ENCODE results near the gene SGPL1. TPM values are rescaled to one million over a fixed set of nuclear protein-coding genes. Genes with fewer than 3 reads are reported as not detected.

Gene SGPL1
- polyA plus RNA-seq, 1 donor (not counting 4 experiments of a cell fraction or from before 2014, with no cell fraction given) = 31.4 TPM

GRCh38 chr10:70778267-70778924 is 37.4 kb upstream of the SGPL1 start:
- no peaks in the 10 kb centered on the region for H4K20me1 ChIP-seq (ENCODE audit: control insufficient read depth, extremely low read depth, insufficient read depth, low read length)
- no peak overlapping the region for H3K27ac ChIP-seq (ENCODE audit: control insufficient read depth, insufficient read depth, low read length)
- H3K4me3 ChIP-seq (ENCODE audit: control insufficient read depth in 2 of 3, extremely low read depth in 1 of 3, insufficient read depth in 2 of 3, low read depth in 1 of 3, low read length in 3 of 3) = no peak overlapping the region
- DNase-seq (ENCODE audit: low read depth, low spot score) = no peak
- TF ChIP-seq EZH2 (IDR thresholded peaks at IDR 0.05; ENCODE audit: low read length) (no peak), CTCF (optimal IDR thresholded peaks at IDR 0.05 in 1 of 3, IDR thresholded peaks at IDR 0.05 in 1 of 3, conservative IDR thresholded peaks at IDR 0.05 in 1 of 3; ENCODE audit: extremely low read depth in 1 of 3, insufficient read depth in 2 of 3, low read length in 3 of 3) (no peak)
- H3K27me3 ChIP-seq (ENCODE audit: control insufficient read depth, extremely low read depth, insufficient read depth, low read length) = peaks cover 12% of the 10 kb centered on the region
- no peaks in the 10 kb centered on the region for H3K9me3 ChIP-seq (ENCODE audit: control insufficient read depth, low read depth, low read length)
- dilution Hi-C loops (cut with MboI; ENCODE audit: extremely low pct_ligation_motif_present, low sequenced_read_pairs) = no loop called here
- H3K79me2 ChIP-seq (ENCODE audit: control insufficient read depth, insufficient read depth, low read length) = no peaks in the 10 kb centered on the region
- H3K4me1 ChIP-seq (ENCODE audit: control insufficient read depth, extremely low read depth, insufficient read depth, low read length) = no peaks in the 10 kb centered on the region
- H3K4me2 ChIP-seq (ENCODE audit: control insufficient read depth, extremely low read depth, insufficient read depth, low read depth, low read length) = no peak overlapping the region
- H2AFZ ChIP-seq (ENCODE audit: control insufficient read depth, low read length) = no peak overlapping the region
- H3K9me1 ChIP-seq (ENCODE audit: control insufficient read depth, extremely low read depth, insufficient read depth, low read length) = no peaks in the 10 kb centered on the region
- no peaks in the 10 kb centered on the region for H3K36me3 ChIP-seq (ENCODE audit: control insufficient read depth in 2 of 2, extremely low read depth in 1 of 2, insufficient read depth in 2 of 2, low read length in 2 of 2)
- H3K9ac ChIP-seq (ENCODE audit: control insufficient read depth, extremely low read depth, insufficient read depth, low read length) = no peak overlapping the region
- no peak for FAIRE-seq

DNA sequence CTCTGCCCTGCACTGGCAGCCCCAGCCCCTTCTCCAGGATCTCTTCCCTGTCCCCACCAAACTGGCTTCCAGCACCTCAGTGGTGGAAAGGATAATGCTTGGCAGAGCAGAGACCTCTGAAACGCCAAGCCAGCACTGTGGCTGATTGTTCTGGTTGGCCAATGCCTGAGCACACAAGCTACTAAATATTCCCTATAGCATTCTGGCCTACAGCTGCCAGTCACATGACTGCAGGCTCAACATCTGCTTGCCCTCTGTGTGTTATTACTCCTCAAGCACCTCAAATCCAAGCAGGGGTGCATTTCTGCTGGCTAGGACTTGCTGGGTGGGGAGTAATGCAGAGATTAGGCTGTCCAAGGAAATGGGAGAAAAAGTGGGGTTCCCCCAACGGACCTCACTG is 36.7 kb upstream of the SGPL1 start:
- Histone ChIP-seq H3K9me3 (ENCODE audit: control insufficient read depth, low read depth, low read length) (no peaks in the 10 kb centered on the region), H3K4me1 (ENCODE audit: control insufficient read depth, extremely low read depth, insufficient read depth, low read length) (no peaks in the 10 kb centered on the region), H3K79me2 (ENCODE audit: control insufficient read depth, insufficient read depth, low read length) (no peaks in the 10 kb centered on the region), H3K9me1 (ENCODE audit: control insufficient read depth, extremely low read depth, insufficient read depth, low read length) (no peaks in the 10 kb centered on the region), H3K27ac (ENCODE audit: control insufficient read depth, insufficient read depth, low read length) (no peak overlapping the region), H3K4me2 (ENCODE audit: control insufficient read depth, extremely low read depth, insufficient read depth, low read depth, low read length) (no peak overlapping the region), H2AFZ (ENCODE audit: control insufficient read depth, low read length) (no peak overlapping the region), H3K9ac (ENCODE audit: control insufficient read depth, extremely low read depth, insufficient read depth, low read length) (no peak overlapping the region), H3K36me3 (ENCODE audit: control insufficient read depth in 2 of 2, extremely low read depth in 1 of 2, insufficient read depth in 2 of 2, low read length in 2 of 2) (no peaks in the 10 kb centered on the region), H3K27me3 (ENCODE audit: control insufficient read depth, extremely low read depth, insufficient read depth, low read length) (peaks cover 12% of the 10 kb centered on the region), H4K20me1 (ENCODE audit: control insufficient read depth, extremely low read depth, insufficient read depth, low read length) (no peaks in the 10 kb centered on the region), H3K4me3 (ENCODE audit: control insufficient read depth in 2 of 3, extremely low read depth in 1 of 3, insufficient read depth in 2 of 3, low read depth in 1 of 3, low read length in 3 of 3) (no peak overlapping the region)
- no peak for FAIRE-seq
- TF ChIP-seq EZH2 (IDR thresholded peaks at IDR 0.05; ENCODE audit: low read length) (no peak), CTCF (optimal IDR thresholded peaks at IDR 0.05 in 1 of 3, IDR thresholded peaks at IDR 0.05 in 1 of 3, conservative IDR thresholded peaks at IDR 0.05 in 1 of 3; ENCODE audit: extremely low read depth in 1 of 3, insufficient read depth in 2 of 3, low read length in 3 of 3) (no peak)
- DNase-seq (ENCODE audit: low read depth, low spot score) = no peak
- dilution Hi-C loops (cut with MboI; ENCODE audit: extremely low pct_ligation_motif_present, low sequenced_read_pairs) = no loop called here
